Osteoblast (primary cell): Measurements from ENCODE around the gene FN3KRP. TPM values are rescaled to one million over a fixed set of nuclear protein-coding genes. Genes with fewer than 3 reads are reported as not detected.

Experiments used
- DNase-seq: peaks from one replicate; pipeline ENCODE4 v3.0.0; 2011; ENCODE audit warnings: low spot score, mixed read lengths; ENCODE audit not compliant: insufficient read length; ENCODE audit errors: missing footprints
- H2AFZ ChIP-seq: 2 replicates; pipeline ENCODE4 v1.6.0; 2011; ENCODE audit warnings: mild to moderate bottlenecking, low read length
- H3K27ac ChIP-seq: 2 replicates; pipeline ENCODE4 v1.5.1; 2011; ENCODE audit warnings: mild to moderate bottlenecking, low read depth, low read length, moderate library complexity
- H3K27me3 ChIP-seq: 2 replicates; pipeline ENCODE4 v1.6.0; 2012; ENCODE audit warnings: mild to moderate bottlenecking, control low read depth, inconsistent platforms, low read length, moderate library complexity; ENCODE audit not compliant: insufficient read depth
- H3K36me3 ChIP-seq: 2 replicates; pipeline ENCODE4 v1.5.1; 2011; ENCODE audit warnings: mild to moderate bottlenecking, low read length, control low read depth, moderate library complexity; ENCODE audit not compliant: insufficient read depth
- H3K4me1 ChIP-seq: 2 replicates; pipeline ENCODE4 v1.5.1; 2011; ENCODE audit warnings: mild to moderate bottlenecking, low read length, control low read depth, moderate library complexity; ENCODE audit not compliant: insufficient read depth
- H3K4me2 ChIP-seq: 2 replicates; pipeline ENCODE4 v1.6.0; 2011; ENCODE audit warnings: mild to moderate bottlenecking, low read length; ENCODE audit not compliant: insufficient read depth
- H3K4me3 ChIP-seq: fragments of 200-600 bp; sonication (generic); 3 replicates; pipeline ENCODE4 v1.5.1; 2012; ENCODE audit warnings: mild to moderate bottlenecking, low read length, inconsistent platforms; ENCODE audit not compliant: insufficient read depth
- H3K79me2 ChIP-seq: 2 replicates; pipeline ENCODE4 v1.6.0; 2012; ENCODE audit warnings: mild to moderate bottlenecking, low read length, control low read depth, inconsistent platforms; ENCODE audit not compliant: insufficient read depth
- H3K9me3 ChIP-seq: 2 replicates; pipeline ENCODE4 v1.5.1; 2011; ENCODE audit warnings: low read depth, low read length, control low read depth
- H4K20me1 ChIP-seq: 2 replicates; pipeline ENCODE4 v1.6.0; 2012; ENCODE audit warnings: mild to moderate bottlenecking, low read length, control low read depth; ENCODE audit not compliant: insufficient read depth
- CTCF ChIP-seq: IDR thresholded peaks from 2 replicates; pipeline ENCODE4 v1.5.1; 2011; ENCODE audit warnings: mild to moderate bottlenecking, low read depth, low read length, moderate library complexity; ENCODE audit errors: extremely low read depth
- total RNA-seq: library from RNA; depleted of rRNA; stranded (reverse); fragments of >200 nt; gene quantifications from 2 replicates; pipeline ENCODE4 v1.2.3, GENCODE V29; 2012

The FN3KRP gene
- total RNA-seq, 1 donor, result 10.1 TPM

- H3K36me3 ChIP-seq, result peaks cover 7% of the 10 kb centered on the region
- peaks cover 2% of the 10 kb centered on the region for H3K4me1 ChIP-seq
- H4K20me1 ChIP-seq, result no peaks in the 10 kb centered on the region
- H3K4me2 ChIP-seq, result peak within 1 kb of the TSS; percentile 94
- no peaks in the 10 kb centered on the region for H3K27me3 ChIP-seq
- H3K9me3 ChIP-seq, result no peaks in the 10 kb centered on the region
- H3K79me2 ChIP-seq, result no peaks in the 10 kb centered on the region
- H3K4me3 ChIP-seq, result peak within 1 kb of the TSS; percentile 77
- peak; percentile 96 for DNase-seq
- H3K27ac ChIP-seq, result peak within 1 kb of the TSS; percentile 12
- TF ChIP-seq CTCF, result no peak
- H2AFZ ChIP-seq, result peak within 1 kb of the TSS; percentile 84
Observed at GRCh38 chr17:82734987-82735866, 18.7 kb downstream of the FN3KRP start, which contains the start of gene FN3K. FN3K (plus strand) TSS chr17:82735615; CDS start chr17:82735637, 22 bp downstream.

GRCh38 chr17:82736511-82737185 lies 20.1 kb downstream of the FN3KRP start:
- H3K27me3 ChIP-seq, result no peaks in the 10 kb centered on the region
- no peaks in the 10 kb centered on the region for H3K79me2 ChIP-seq
- H3K4me3 ChIP-seq, result no peak overlapping the region
- H3K9me3 ChIP-seq, result peaks cover 1% of the 10 kb centered on the region
- peaks cover 20% of the 10 kb centered on the region for H3K36me3 ChIP-seq
- no peaks in the 10 kb centered on the region for H4K20me1 ChIP-seq
- H3K4me1 ChIP-seq, result peaks cover 2% of the 10 kb centered on the region
- no peak overlapping the region for H2AFZ ChIP-seq
- no peak overlapping the region for H3K27ac ChIP-seq
- DNase-seq, result peak; percentile 80
- TF ChIP-seq CTCF, result no peak
- H3K4me2 ChIP-seq, result no peak overlapping the region

- no peaks in the 10 kb centered on the region for H4K20me1 ChIP-seq
- no peak overlapping the region for H3K4me3 ChIP-seq
- peak; percentile 83 for DNase-seq
- no peak overlapping the region for H3K4me2 ChIP-seq
- H3K27me3 ChIP-seq, result no peaks in the 10 kb centered on the region
- peaks cover 1% of the 10 kb centered on the region for H3K9me3 ChIP-seq
- peaks cover 17% of the 10 kb centered on the region for H3K36me3 ChIP-seq
- H3K79me2 ChIP-seq, result no peaks in the 10 kb centered on the region
- no peak overlapping the region for H3K27ac ChIP-seq
- H2AFZ ChIP-seq, result no peak overlapping the region
- TF ChIP-seq CTCF, result no peak
- peaks cover 2% of the 10 kb centered on the region for H3K4me1 ChIP-seq
Observed at GRCh38 chr17:82737967-82738877, 21.7 kb downstream of the FN3KRP start.
